Nephron (organoid): ENCODE measurements around the gene ANTKMT.

Experiments
- H3K27ac Mint-ChIP-seq, 3 experiments: 2 replicates each; pipeline ENCODE4 v1.8.0; 2020; ENCODE audit warnings: mixed read lengths in 3 of 3, mild to moderate bottlenecking in 2 of 3, moderate library complexity in 1 of 3
- H3K27me3 Mint-ChIP-seq: 2 replicates; pipeline ENCODE4 v1.8.0; 2021; ENCODE audit warnings: low read depth, mild to moderate bottlenecking, moderate library complexity, mixed read lengths
- H3K36me3 Mint-ChIP-seq: 2 replicates; pipeline ENCODE4 v1.8.0; 2020; ENCODE audit warnings: low read depth, mixed read lengths
- H3K4me1 Mint-ChIP-seq: 2 replicates; pipeline ENCODE4 v1.8.0; 2020; ENCODE audit warnings: mixed read lengths
- H3K4me3 Mint-ChIP-seq, 3 experiments: 2 replicates each; pipeline ENCODE4 v1.8.0; 2020; ENCODE audit warnings: mild to moderate bottlenecking in 3 of 3, mixed read lengths in 3 of 3, moderate library complexity in 2 of 3
- H3K9me3 Mint-ChIP-seq: 2 replicates; pipeline ENCODE4 v1.8.0; 2020; ENCODE audit warnings: mixed read lengths
- TF ChIP-seq, protein P1 (sequence below), 3 experiments: fragments of 200-600 bp; sonication (generic); IDR thresholded peaks; one replicate each; pipeline ENCODE4 v1.5.0; 2021; ENCODE audit warnings: antibody characterized with exemption in 3 of 3; ENCODE audit not compliant: unreplicated experiment in 3 of 3

Gene ANTKMT

DNA sequence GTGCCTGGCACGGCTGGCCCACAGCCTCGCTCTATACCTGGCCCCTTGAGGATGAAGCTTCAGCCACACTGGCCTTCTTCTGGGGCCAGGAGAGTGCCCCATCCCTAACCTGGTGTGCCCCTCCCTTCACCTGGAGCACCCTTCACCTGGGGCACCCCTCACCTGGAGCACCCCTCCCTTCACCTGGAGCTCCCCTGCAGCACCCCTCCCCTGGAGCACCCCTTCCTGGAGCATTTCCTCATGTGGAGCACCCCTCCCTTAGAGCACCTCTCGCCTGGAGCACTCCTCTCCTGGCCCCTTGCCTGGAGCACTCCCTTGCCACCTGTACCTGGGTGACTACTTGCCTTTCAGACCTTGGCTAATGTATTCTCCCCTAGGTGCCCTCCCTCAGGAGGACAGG, 12.9 kb upstream of the ANTKMT start:
- H3K36me3 Mint-ChIP-seq = no peaks in the 10 kb centered on the region
- no peaks in the 10 kb centered on the region for H3K9me3 Mint-ChIP-seq
- TF ChIP-seq, protein P1, sequence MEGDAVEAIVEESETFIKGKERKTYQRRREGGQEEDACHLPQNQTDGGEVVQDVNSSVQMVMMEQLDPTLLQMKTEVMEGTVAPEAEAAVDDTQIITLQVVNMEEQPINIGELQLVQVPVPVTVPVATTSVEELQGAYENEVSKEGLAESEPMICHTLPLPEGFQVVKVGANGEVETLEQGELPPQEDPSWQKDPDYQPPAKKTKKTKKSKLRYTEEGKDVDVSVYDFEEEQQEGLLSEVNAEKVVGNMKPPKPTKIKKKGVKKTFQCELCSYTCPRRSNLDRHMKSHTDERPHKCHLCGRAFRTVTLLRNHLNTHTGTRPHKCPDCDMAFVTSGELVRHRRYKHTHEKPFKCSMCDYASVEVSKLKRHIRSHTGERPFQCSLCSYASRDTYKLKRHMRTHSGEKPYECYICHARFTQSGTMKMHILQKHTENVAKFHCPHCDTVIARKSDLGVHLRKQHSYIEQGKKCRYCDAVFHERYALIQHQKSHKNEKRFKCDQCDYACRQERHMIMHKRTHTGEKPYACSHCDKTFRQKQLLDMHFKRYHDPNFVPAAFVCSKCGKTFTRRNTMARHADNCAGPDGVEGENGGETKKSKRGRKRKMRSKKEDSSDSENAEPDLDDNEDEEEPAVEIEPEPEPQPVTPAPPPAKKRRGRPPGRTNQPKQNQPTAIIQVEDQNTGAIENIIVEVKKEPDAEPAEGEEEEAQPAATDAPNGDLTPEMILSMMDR (IDR thresholded peaks at IDR 0.05; ENCODE audit: unreplicated experiment in 3 of 3) = no peak
- H3K27me3 Mint-ChIP-seq = peaks cover 70% of the 10 kb centered on the region
- H3K27ac Mint-ChIP-seq = no peak overlapping the region
- H3K4me1 Mint-ChIP-seq = peaks cover 4% of the 10 kb centered on the region
- H3K4me3 Mint-ChIP-seq = peak overlapping the region in 2 of 3 experiments; percentile 17 to 42

DNA sequence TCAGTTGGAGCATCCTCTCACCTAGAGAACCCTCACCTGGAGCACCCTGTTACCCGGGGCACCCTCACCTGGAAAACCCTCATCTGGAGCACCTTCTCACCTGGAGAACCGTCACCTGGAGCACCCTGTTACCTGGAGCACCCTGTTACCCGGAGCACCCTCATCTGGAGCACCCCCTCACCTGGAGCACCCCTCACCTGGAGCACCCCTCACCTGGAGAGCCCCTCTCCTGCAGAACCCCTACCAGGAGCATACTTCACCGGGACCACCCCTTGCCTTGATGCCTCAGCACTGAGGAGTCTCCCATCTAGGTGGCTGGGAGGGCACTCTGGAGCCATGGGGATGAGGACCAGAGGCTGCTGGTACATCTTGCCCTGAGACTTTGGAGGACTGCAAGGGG, 12.0 kb upstream of the ANTKMT start:
- Mint-ChIP-seq H3K9me3 (no peaks in the 10 kb centered on the region), H3K27me3 (peaks cover 65% of the 10 kb centered on the region), H3K36me3 (no peaks in the 10 kb centered on the region), H3K4me3 (no peak overlapping the region), H3K27ac (no peak overlapping the region), H3K4me1 (peaks cover 4% of the 10 kb centered on the region)
- TF ChIP-seq, protein P1 (IDR thresholded peaks at IDR 0.05; ENCODE audit: unreplicated experiment in 3 of 3) = no peak

DNA sequence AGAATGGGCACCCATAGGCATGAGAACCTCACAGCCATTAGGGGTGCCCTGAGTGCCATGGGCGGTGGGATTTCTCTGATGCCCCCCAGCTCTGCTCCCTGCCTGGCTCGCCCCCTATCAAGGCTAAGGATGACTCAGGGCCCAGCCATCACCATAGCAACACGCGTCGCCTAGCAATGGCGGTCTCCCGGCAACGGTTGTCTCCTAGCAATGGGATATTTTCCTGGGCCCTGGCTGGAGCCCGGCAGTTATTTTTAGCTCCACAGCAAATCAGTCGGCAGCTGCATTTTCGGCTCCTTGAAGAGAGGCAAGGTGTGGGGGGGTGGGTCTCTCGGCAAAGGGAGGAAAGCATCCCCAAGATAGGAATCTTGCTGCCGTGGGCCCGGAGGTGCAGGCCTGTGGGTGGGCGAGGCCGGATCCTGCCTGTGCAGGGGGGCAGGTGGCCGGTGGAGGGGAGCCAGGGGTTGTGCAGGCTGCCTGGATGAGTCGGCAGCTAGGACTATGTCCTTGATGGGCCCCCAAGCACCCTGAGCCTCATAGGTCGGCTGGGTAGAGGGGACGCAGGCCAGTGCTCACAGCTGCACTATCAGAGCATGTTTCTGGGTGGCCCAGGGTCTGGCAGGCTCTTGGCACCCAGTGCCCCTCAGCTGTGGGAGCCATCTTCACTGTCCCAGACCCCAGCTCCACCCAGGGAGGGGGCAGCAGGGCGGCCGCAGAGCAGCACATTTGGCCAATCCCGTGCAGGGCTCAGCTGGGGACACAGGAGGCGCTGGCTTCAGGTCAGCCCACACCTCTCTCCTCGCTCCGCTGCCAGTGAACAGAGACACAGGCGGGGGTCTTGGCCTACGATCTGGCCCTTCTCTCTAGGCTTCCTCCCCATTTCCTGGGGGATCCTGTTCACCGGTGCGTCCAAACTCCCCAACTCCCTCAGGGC, 11.1 kb upstream of the ANTKMT start:
- TF ChIP-seq, protein P1 (IDR thresholded peaks at IDR 0.05; ENCODE audit: unreplicated experiment in 3 of 3) = no peak
- Mint-ChIP-seq H3K27me3 (peaks cover 57% of the 10 kb centered on the region), H3K36me3 (no peaks in the 10 kb centered on the region), H3K9me3 (no peaks in the 10 kb centered on the region), H3K4me3 (peak overlapping the region in 2 of 3 experiments; percentile 31 to 53), H3K4me1 (peaks cover 4% of the 10 kb centered on the region), H3K27ac (no peak overlapping the region)

DNA sequence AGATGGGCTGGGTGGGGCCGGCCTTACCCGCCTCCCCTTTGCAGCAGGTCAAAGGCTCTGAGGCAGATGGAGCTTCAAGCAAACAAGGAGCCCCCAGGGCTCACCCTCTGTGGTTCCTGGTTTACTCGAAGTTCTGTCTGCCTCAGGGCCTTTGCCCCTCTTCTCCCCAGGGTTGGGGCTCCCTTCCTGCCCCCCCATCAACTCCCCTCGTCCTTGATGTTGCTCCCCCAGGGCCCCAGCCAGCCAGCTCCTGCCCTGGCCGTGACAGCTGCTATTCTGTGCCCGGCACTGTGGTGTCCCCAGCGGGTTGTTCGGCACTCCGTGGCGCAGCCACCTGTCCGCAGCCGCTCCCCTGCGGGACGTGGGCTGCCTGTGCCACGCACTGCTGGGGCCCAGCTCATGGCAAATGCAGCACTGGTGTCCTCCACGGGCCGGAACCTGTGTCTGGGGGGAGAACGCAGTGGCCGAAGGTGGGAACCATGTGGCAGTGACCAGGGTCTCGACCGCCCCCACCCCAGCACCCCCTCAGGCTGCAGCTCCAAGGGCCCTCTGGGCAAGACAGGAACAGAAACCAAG, 10.4 kb upstream of the ANTKMT start:
- Mint-ChIP-seq H3K27me3 (peaks cover 56% of the 10 kb centered on the region), H3K36me3 (no peaks in the 10 kb centered on the region), H3K4me3 (no peak overlapping the region), H3K9me3 (no peaks in the 10 kb centered on the region), H3K4me1 (peaks cover 4% of the 10 kb centered on the region), H3K27ac (no peak overlapping the region)
- TF ChIP-seq, protein P1 (IDR thresholded peaks at IDR 0.05; ENCODE audit: unreplicated experiment in 3 of 3) = no peak

DNA sequence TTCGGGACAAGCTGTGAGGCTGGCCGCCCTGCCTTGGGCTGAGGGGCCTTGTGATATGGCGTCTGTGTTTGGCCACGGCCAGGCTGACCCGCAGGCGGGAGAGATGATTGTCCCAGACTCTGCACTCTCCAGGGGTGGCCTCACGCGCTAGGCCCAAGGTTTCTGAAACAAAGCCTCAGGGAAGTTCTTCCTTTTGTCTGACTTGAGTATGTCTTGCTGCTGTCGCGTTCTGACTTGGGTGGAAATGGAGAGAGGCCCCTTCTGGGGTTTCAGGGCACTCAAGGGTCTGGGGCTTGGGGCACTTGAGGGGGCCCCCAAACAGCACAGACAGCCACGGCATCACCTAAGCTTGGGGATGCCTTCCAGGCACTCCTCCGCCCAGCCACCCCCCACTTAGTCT, 9.9 kb upstream of the ANTKMT start:
- Mint-ChIP-seq H3K27me3 (peaks cover 58% of the 10 kb centered on the region), H3K4me1 (peaks cover 4% of the 10 kb centered on the region), H3K9me3 (no peaks in the 10 kb centered on the region), H3K36me3 (no peaks in the 10 kb centered on the region), H3K4me3 (no peak overlapping the region), H3K27ac (no peak overlapping the region)
- TF ChIP-seq, protein P1 (IDR thresholded peaks at IDR 0.05; ENCODE audit: unreplicated experiment in 3 of 3) = no peak
